HepG2 (cell line): ENCODE data around the gene HPCAL1. TPM values are rescaled to one million over a fixed set of nuclear protein-coding genes. Genes with fewer than 3 reads are reported as not detected.

Source experiments
- AGO1 ChIP-seq: fragments of 200-400 bp; formaldehyde crosslinking; IDR thresholded peaks from 2 replicates; pipeline ENCODE4 v1.6.1; 2017; ENCODE audit warnings: mild to moderate bottlenecking, low read depth, low read length, moderate library complexity; ENCODE audit not compliant: poor library complexity, severe bottlenecking
- ARNT ChIP-seq: fragments of 450-650 bp; IDR thresholded peaks from 2 replicates; pipeline ENCODE4 v1.6.1; 2017
- CBX2 ChIP-seq, 2 experiments: fragments of 200-600 bp in 1 of 2; sonication (generic); formaldehyde crosslinking in 1 of 2; IDR thresholded peaks; 2 replicates each; pipeline versions ENCODE4 v1.7.0 to v1.8.1; 2018 to 2022; ENCODE audit warnings: low read depth in 2 of 2, low read length in 1 of 2, mild to moderate bottlenecking in 1 of 2, missing genetic modification reagents in 1 of 2
- HMGXB3 ChIP-seq: sonication (generic); formaldehyde crosslinking; IDR thresholded peaks from 2 replicates; pipeline ENCODE4 v1.4.0; 2020; ENCODE audit warnings: missing genetic modification reagents, borderline replicate concordance
- NBN ChIP-seq: fragments of 450-650 bp; conservative IDR thresholded peaks from 2 replicates; pipeline ENCODE4 v1.6.1; 2017
- TCF12 ChIP-seq, 2 experiments: fragments of 450-650 bp in 1 of 2; sonication (generic) in 1 of 2; formaldehyde crosslinking in 1 of 2; IDR thresholded peaks; 2 replicates each; pipeline versions ENCODE4 v1.6.1 to v1.8.0; 2017 to 2022; ENCODE audit warnings: antibody characterized with exemption in 1 of 2, mild to moderate bottlenecking in 1 of 2, missing genetic modification reagents in 1 of 2, moderate library complexity in 1 of 2
- ZBTB3 ChIP-seq: sonication (generic); formaldehyde crosslinking; IDR thresholded peaks from 2 replicates; pipeline ENCODE4 v1.4.0; 2020; ENCODE audit warnings: low read depth, mild to moderate bottlenecking, moderate library complexity, missing genetic modification reagents, borderline replicate concordance
- ZBTB39 ChIP-seq: sonication (generic); formaldehyde crosslinking; IDR thresholded peaks from 2 replicates; pipeline ENCODE4 v1.5.0; 2020; ENCODE audit warnings: missing genetic modification reagents
- ZFP36 ChIP-seq: fragments of 150-350 bp; IDR thresholded peaks from 2 replicates; pipeline ENCODE4 v1.6.1; 2018; ENCODE audit warnings: borderline replicate concordance, low read length, low read depth; ENCODE audit not compliant: partially characterized antibody
- ZFP36L1 ChIP-seq: sonication (generic); formaldehyde crosslinking; IDR thresholded peaks from 2 replicates; pipeline ENCODE4 v1.8.0; 2022; ENCODE audit warnings: mild to moderate bottlenecking, missing genetic modification reagents, moderate library complexity
- ZNF333 ChIP-seq: sonication (generic); formaldehyde crosslinking; IDR thresholded peaks from 2 replicates; pipeline ENCODE4 v1.4.0; 2020; ENCODE audit warnings: mild to moderate bottlenecking, missing genetic modification reagents, borderline replicate concordance
- ZNF44 ChIP-seq: sonication (generic); formaldehyde crosslinking; IDR thresholded peaks from 2 replicates; pipeline ENCODE4 v1.5.1; 2020; ENCODE audit warnings: mild to moderate bottlenecking, missing genetic modification reagents
- ZNF574 ChIP-seq: sonication (generic); formaldehyde crosslinking; IDR thresholded peaks from 2 replicates; pipeline ENCODE4 v1.4.0; 2020; ENCODE audit warnings: missing genetic modification reagents
- polyA plus RNA-seq, 8 experiments: library from polyadenylated mRNA; depleted of rRNA in 3 of 8; stranded (reverse) in 7 of 8; unstranded in 1 of 8; fragments of >200 nt; fragmentation: Illumina TruSeq in 4 of 8; extraction: Trizol in 4 of 8; gene quantifications; 2 replicates each; pipeline versions ENCODE4 v1.2.1 to v1.2.3, GENCODE V29; 2011 to 2016; ENCODE audit warnings: low read depth in 4 of 8, missing spikeins in 1 of 8, mixed read lengths in 1 of 8; ENCODE audit not compliant: insufficient read depth in 1 of 8
- total RNA-seq, 5 experiments: library from RNA; depleted of rRNA; stranded (reverse); fragments of >200 nt; fragmentation: Illumina TruSeq; extraction: Trizol; gene quantifications; 2 replicates each; pipeline ENCODE4 v1.2.3, GENCODE V29; 2016; ENCODE audit warnings: low read depth in 1 of 5
- TF ChIP-seq, protein P1 (sequence below): sonication (generic); formaldehyde crosslinking; IDR thresholded peaks from 2 replicates; pipeline ENCODE4 v1.4.0; 2020; ENCODE audit warnings: low read depth, missing genetic modification reagents

The HPCAL1 gene
- total and polyA plus RNA-seq, 2 of the 13 experiments (the other 11 are each of a cell fraction or from before 2014, with no cell fraction given), result 29.5 to 29.9 TPM

DNA sequence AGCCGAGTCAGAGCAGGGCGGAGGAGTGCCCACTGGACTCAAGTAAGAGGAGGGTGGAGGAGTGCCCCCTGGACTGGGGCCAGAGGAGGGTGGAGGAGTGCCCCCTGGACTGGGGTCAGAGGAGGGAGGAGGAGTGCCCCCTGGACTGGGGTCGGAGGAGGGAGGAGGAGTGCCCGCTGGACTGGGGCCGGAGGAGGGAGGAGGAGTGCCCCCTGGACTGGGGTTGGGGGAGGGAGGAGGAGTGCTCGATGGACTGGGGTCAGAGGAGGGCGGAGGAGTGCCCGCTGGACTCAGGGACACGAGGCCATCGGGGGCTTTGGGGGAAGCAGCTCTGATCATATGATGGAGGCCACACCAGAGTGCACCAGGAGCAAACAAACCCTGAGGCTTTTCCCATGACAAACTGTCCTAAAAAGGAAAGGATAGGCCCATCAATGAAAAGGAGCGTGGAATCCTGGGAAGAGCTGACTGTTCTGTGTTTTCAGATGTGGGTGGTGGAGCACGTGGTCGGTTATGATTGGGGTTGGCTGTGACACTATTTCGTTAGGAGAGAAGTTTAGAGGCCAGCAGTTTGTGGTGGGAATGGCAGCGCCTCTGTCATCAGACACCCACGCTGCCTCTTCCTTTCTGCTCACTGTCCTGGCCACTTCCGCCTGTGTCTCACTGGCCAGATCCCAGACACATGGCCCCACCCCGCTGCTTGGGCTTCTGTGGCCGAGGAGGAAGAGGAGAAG, 24.5 kb upstream of the HPCAL1 start (continued):
- TF ChIP-seq HMGXB3 (CRISPR knock-in tag) (no peak), ZBTB3 (CRISPR knock-in tag) (peak; percentile 67; the same call in 1 of the 2 replicates), ZNF44 (CRISPR knock-in tag) (no peak), ZNF333 (CRISPR knock-in tag) (no peak), ZFP36L1 (no peak), TCF12 (IDR thresholded peaks at IDR 0.05) (no peak), TCF12 (CRISPR knock-in tag; IDR thresholded peaks at IDR 0.05) (peak; percentile 60; the same call in 1 of the 2 replicates), ZNF574 (peak; percentile 47), NBN (no peak), CBX2 (IDR thresholded peaks at IDR 0.05; ENCODE audit: low read depth, low read length) (no peak), CBX2 (CRISPR knock-in tag; IDR thresholded peaks at IDR 0.05; ENCODE audit: low read depth) (peak; percentile 57; the same call in 1 of the 2 replicates), ZBTB39 (no peak), ZFP36 (peak; percentile 39), ARNT (no peak), AGO1 (no peak)
- TF ChIP-seq, protein P1, sequence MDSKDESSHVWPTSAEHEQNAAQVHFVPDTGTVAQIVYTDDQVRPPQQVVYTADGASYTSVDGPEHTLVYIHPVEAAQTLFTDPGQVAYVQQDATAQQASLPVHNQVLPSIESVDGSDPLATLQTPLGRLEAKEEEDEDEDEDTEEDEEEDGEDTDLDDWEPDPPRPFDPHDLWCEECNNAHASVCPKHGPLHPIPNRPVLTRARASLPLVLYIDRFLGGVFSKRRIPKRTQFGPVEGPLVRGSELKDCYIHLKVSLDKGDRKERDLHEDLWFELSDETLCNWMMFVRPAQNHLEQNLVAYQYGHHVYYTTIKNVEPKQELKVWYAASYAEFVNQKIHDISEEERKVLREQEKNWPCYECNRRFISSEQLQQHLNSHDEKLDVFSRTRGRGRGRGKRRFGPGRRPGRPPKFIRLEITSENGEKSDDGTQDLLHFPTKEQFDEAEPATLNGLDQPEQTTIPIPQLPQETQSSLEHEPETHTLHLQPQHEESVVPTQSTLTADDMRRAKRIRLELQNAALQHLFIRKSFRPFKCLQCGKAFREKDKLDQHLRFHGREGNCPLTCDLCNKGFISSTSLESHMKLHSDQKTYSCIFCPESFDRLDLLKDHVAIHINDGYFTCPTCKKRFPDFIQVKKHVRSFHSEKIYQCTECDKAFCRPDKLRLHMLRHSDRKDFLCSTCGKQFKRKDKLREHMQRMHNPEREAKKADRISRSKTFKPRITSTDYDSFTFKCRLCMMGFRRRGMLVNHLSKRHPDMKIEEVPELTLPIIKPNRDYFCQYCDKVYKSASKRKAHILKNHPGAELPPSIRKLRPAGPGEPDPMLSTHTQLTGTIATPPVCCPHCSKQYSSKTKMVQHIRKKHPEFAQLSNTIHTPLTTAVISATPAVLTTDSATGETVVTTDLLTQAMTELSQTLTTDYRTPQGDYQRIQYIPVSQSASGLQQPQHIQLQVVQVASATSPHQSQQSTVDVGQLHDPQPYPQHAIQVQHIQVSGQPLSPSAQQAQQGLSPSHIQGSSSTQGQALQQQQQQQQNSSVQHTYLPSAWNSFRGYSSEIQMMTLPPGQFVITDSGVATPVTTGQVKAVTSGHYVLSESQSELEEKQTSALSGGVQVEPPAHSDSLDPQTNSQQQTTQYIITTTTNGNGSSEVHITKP (CRISPR knock-in tag), result no peak
